PC-3 (cell line): ENCODE measurements around the gene GDPD1.

Source experiments
- CTCF ChIP-seq: fragments of 300-600 bp; sonication (generic); conservative IDR thresholded peaks from 2 replicates; pipeline ENCODE4 v1.5.1; 2017; ENCODE audit warnings: antibody characterized with exemption, low read depth, mild to moderate bottlenecking, low read length
- EZH2 ChIP-seq: fragments of 300-600 bp; sonication (generic); IDR thresholded peaks from one replicate; pipeline ENCODE4 v1.6.1; 2017; ENCODE audit warnings: antibody characterized with exemption, mild to moderate bottlenecking, low read length; ENCODE audit not compliant: unreplicated experiment
- EZH2phosphoT487 ChIP-seq: fragments of 300-600 bp; sonication (generic); IDR thresholded peaks from 2 replicates; pipeline ENCODE4 v1.6.1; 2018; ENCODE audit warnings: mild to moderate bottlenecking, antibody characterized with exemption, low read length, borderline replicate concordance

- TF ChIP-seq CTCF (no peak), EZH2 (no peak), EZH2phosphoT487 (no peak)
Measured at GRCh38 chr17:59304811-59305210, 84.5 kb downstream of the GDPD1 start.
